ENCODE data around the gene SCAMP2.

DNA sequence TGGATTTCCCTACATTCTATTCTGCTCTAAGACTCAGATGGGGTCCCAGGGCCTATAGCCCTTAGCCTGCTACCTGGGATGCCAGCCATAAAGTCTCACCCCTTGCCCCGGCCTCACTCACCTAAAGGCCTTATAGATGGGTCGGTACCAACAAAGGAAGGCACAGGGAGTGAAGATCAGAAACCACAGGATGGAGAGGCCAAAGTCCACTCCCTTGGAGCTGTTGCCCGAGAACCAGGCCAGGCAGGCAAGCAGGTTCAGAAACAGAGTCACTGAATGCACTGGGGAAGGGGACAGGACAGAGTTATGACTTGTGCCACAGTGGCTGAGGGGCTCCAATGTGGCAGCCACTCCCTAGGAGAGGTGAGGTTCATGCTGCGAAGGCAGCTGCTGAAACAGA lies 22.8 kb downstream of the SCAMP2 start:
- TF ChIP-seq, protein P1, sequence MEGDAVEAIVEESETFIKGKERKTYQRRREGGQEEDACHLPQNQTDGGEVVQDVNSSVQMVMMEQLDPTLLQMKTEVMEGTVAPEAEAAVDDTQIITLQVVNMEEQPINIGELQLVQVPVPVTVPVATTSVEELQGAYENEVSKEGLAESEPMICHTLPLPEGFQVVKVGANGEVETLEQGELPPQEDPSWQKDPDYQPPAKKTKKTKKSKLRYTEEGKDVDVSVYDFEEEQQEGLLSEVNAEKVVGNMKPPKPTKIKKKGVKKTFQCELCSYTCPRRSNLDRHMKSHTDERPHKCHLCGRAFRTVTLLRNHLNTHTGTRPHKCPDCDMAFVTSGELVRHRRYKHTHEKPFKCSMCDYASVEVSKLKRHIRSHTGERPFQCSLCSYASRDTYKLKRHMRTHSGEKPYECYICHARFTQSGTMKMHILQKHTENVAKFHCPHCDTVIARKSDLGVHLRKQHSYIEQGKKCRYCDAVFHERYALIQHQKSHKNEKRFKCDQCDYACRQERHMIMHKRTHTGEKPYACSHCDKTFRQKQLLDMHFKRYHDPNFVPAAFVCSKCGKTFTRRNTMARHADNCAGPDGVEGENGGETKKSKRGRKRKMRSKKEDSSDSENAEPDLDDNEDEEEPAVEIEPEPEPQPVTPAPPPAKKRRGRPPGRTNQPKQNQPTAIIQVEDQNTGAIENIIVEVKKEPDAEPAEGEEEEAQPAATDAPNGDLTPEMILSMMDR (IDR thresholded peaks at IDR 0.05) = no peak
- TF ChIP-seq POLR2AphosphoS5 (IDR thresholded peaks at IDR 0.05; ENCODE audit: low read depth, low read length) = no peak
- TF ChIP-seq, protein P2, sequence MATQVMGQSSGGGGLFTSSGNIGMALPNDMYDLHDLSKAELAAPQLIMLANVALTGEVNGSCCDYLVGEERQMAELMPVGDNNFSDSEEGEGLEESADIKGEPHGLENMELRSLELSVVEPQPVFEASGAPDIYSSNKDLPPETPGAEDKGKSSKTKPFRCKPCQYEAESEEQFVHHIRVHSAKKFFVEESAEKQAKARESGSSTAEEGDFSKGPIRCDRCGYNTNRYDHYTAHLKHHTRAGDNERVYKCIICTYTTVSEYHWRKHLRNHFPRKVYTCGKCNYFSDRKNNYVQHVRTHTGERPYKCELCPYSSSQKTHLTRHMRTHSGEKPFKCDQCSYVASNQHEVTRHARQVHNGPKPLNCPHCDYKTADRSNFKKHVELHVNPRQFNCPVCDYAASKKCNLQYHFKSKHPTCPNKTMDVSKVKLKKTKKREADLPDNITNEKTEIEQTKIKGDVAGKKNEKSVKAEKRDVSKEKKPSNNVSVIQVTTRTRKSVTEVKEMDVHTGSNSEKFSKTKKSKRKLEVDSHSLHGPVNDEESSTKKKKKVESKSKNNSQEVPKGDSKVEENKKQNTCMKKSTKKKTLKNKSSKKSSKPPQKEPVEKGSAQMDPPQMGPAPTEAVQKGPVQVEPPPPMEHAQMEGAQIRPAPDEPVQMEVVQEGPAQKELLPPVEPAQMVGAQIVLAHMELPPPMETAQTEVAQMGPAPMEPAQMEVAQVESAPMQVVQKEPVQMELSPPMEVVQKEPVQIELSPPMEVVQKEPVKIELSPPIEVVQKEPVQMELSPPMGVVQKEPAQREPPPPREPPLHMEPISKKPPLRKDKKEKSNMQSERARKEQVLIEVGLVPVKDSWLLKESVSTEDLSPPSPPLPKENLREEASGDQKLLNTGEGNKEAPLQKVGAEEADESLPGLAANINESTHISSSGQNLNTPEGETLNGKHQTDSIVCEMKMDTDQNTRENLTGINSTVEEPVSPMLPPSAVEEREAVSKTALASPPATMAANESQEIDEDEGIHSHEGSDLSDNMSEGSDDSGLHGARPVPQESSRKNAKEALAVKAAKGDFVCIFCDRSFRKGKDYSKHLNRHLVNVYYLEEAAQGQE (IDR thresholded peaks at IDR 0.05; ENCODE audit: insufficient read depth in 1 of 2, low read depth in 2 of 2, low read length in 1 of 2) = no peak
- no peak for TF ChIP-seq SIN3A (IDR thresholded peaks at IDR 0.05; ENCODE audit: borderline replicate concordance, insufficient read depth, low read depth, low read length)
- TF ChIP-seq TCF7L2 (IDR thresholded peaks at IDR 0.05; ENCODE audit: low read depth, low read length) = no peak
